Kidney glomerular epithelial cell (primary cell): Measurements from ENCODE around the gene MAP3K14.
"Not testable (repeated sequence)": the region's sequence is repeated elsewhere in the genome, so short reads cannot be mapped to it uniquely, and the experiment has no call there.

ENCODE experiments used
- DNase-seq: peaks from one replicate; lab custom pipeline; 2025; lab: John Stamatoyannopoulos, UW

The MAP3K14 gene

GRCh38 chr17:45315648-45316433, 979 bp downstream of the MAP3K14 start:
- DNase-seq, result no peak

- DNase-seq, result no peak
Observed at GRCh38 chr17:45314741-45315647, 1.8 kb downstream of the MAP3K14 start.

GRCh38 chr17:45313996-45314740, 2.7 kb downstream of the MAP3K14 start:
- DNase-seq, result no peak

GRCh38 chr17:45313421-45313771, 3.4 kb downstream of the MAP3K14 start:
- DNase-seq, result no peak

- DNase-seq, result no peak
Observed at GRCh38 chr17:45312477-45313420, 4.1 kb downstream of the MAP3K14 start.

- DNase-seq, result peak; percentile 82
Observed at GRCh38 chr17:45311760-45312476, 4.9 kb downstream of the MAP3K14 start.

GRCh38 chr17:45311401-45311759, 5.4 kb downstream of the MAP3K14 start:
- no peak for DNase-seq

- no peak for DNase-seq
Observed at GRCh38 chr17:45310380-45311324, 6.2 kb downstream of the MAP3K14 start.

- DNase-seq, result no peak
Observed at GRCh38 chr17:45309400-45309799, 7.4 kb downstream of the MAP3K14 start.

- DNase-seq, result no peak
Observed at GRCh38 chr17:45308840-45309239, 8.0 kb downstream of the MAP3K14 start.

GRCh38 chr17:45308016-45308365, 8.8 kb downstream of the MAP3K14 start:
- no peak for DNase-seq

GRCh38 chr17:45307290-45308015, 9.4 kb downstream of the MAP3K14 start:
- peak; percentile 41 for DNase-seq

GRCh38 chr17:45306623-45307022, 10.2 kb downstream of the MAP3K14 start:
- DNase-seq, result no peak

- no peak for DNase-seq
Observed at GRCh38 chr17:45306094-45306493, 10.7 kb downstream of the MAP3K14 start.

- DNase-seq, result peak; percentile 9
Observed at GRCh38 chr17:45305530-45306087, 11.2 kb downstream of the MAP3K14 start.

GRCh38 chr17:45302649-45303173, 14.1 kb downstream of the MAP3K14 start:
- peak; percentile 17 for DNase-seq

GRCh38 chr17:45302220-45302619, 14.6 kb downstream of the MAP3K14 start:
- not testable (repeated sequence) for DNase-seq

- DNase-seq, result no peak
Observed at GRCh38 chr17:45301674-45302073, 15.1 kb downstream of the MAP3K14 start.
